CD14-positive monocyte (primary cell): ENCODE data around the gene ZSCAN12. TPM values are rescaled to one million over a fixed set of nuclear protein-coding genes. Genes with fewer than 3 reads are reported as not detected.

ENCODE experiments used
- DNase-seq, 3 donors: peaks; one replicate each; pipeline ENCODE4 v3.0.0-alpha.2; 2011 to 2022
- H2AFZ ChIP-seq: 2 replicates; pipeline ENCODE4 v1.6.0; 2012; ENCODE audit warnings: mild to moderate bottlenecking, low read depth, low read length, inconsistent platforms; ENCODE audit not compliant: insufficient read depth, poor library complexity, severe bottlenecking
- H3K27ac ChIP-seq, 2 donors: 1 replicate in 1 of 2; 2 replicates in 1 of 2; pipeline ENCODE4 v1.5.1; 2012 to 2013; ENCODE audit warnings: low read length in 2 of 2, control low read depth in 1 of 2, inconsistent platforms in 1 of 2, low read depth in 1 of 2, mild to moderate bottlenecking in 1 of 2
- H3K27me3 ChIP-seq, 2 donors: one replicate each; pipeline versions ENCODE4 v1.6.0 to v1.6.1; 2011 to 2013; ENCODE audit warnings: low read length in 2 of 2; ENCODE audit not compliant: control insufficient read depth in 2 of 2, insufficient read depth in 2 of 2
- H3K36me3 ChIP-seq, 2 donors: replicated peaks in 1 of 2; 1 replicate in 1 of 2; 2 replicates in 1 of 2; pipeline versions ENCODE4 v1.5.1 to v1.6.1; 2012 to 2013; ENCODE audit warnings: low read length in 2 of 2, control low read depth in 1 of 2, inconsistent platforms in 1 of 2, mild to moderate bottlenecking in 1 of 2; ENCODE audit not compliant: insufficient read depth in 2 of 2, control insufficient read depth in 1 of 2
- H3K4me1 ChIP-seq, 2 donors: 1 replicate in 1 of 2; 2 replicates in 1 of 2; pipeline versions ENCODE4 v1.5.1 to v1.6.1; 2012 to 2013; ENCODE audit warnings: low read length in 2 of 2, control low read depth in 1 of 2, inconsistent platforms in 1 of 2, mild to moderate bottlenecking in 1 of 2, moderate library complexity in 1 of 2; ENCODE audit not compliant: insufficient read depth in 2 of 2, control insufficient read depth in 1 of 2
- H3K4me2 ChIP-seq: replicated peaks from 2 replicates; pipeline ENCODE3; 2012; ENCODE audit warnings: low read length, moderate library complexity, mild to moderate bottlenecking; ENCODE audit not compliant: poor library complexity, severe bottlenecking; ENCODE audit errors: extremely low read depth
- H3K4me3 ChIP-seq, 3 experiments: fragments of 200-600 bp in 1 of 3; sonication (generic) in 1 of 3; replicated peaks in 1 of 3; 1 replicate in 2 of 3; 2 replicates in 1 of 3; pipeline ENCODE4 v1.5.1; 2011 to 2013; ENCODE audit warnings: low read length in 3 of 3, mild to moderate bottlenecking in 3 of 3, control low read depth in 2 of 3, low read depth in 2 of 3, inconsistent platforms in 1 of 3, moderate library complexity in 1 of 3
- H3K79me2 ChIP-seq: 2 replicates; pipeline ENCODE4 v1.6.0; 2012; ENCODE audit warnings: mild to moderate bottlenecking, control low read depth, inconsistent platforms, low read length, moderate library complexity; ENCODE audit not compliant: insufficient read depth
- H3K9ac ChIP-seq: 2 replicates; pipeline ENCODE4 v1.6.0; 2017; ENCODE audit warnings: low read length, mild to moderate bottlenecking; ENCODE audit not compliant: insufficient read depth, poor library complexity, severe bottlenecking
- H3K9me3 ChIP-seq, 2 donors: replicated peaks in 1 of 2; 1 replicate in 1 of 2; 2 replicates in 1 of 2; pipeline versions ENCODE4 v1.5.1 to v1.6.1; 2012 to 2013; ENCODE audit warnings: low read length in 2 of 2, control low read depth in 1 of 2; ENCODE audit not compliant: control insufficient read depth in 1 of 2, insufficient read depth in 1 of 2
- H4K20me1 ChIP-seq: 2 replicates; pipeline ENCODE4 v1.6.0; 2012; ENCODE audit warnings: mild to moderate bottlenecking, low read length, control low read depth, moderate library complexity; ENCODE audit not compliant: insufficient read depth
- H3K27ac Mint-ChIP-seq, 7 donors: one replicate each; pipeline ENCODE4 v1.8.0; 2020; ENCODE audit warnings: mild to moderate bottlenecking in 7 of 7, mixed read lengths in 7 of 7, moderate library complexity in 6 of 7, inconsistent platforms in 2 of 7
- H3K27me3 Mint-ChIP-seq, 3 donors: one replicate each; pipeline ENCODE4 v1.8.0; 2021 to 2022; ENCODE audit warnings: low read depth in 3 of 3, mild to moderate bottlenecking in 3 of 3, mixed read lengths in 3 of 3, moderate library complexity in 3 of 3, inconsistent platforms in 1 of 3
- H3K36me3 Mint-ChIP-seq, 2 donors: one replicate each; pipeline ENCODE4 v1.8.0; 2020; ENCODE audit warnings: mixed read lengths in 2 of 2, inconsistent platforms in 1 of 2, mild to moderate bottlenecking in 1 of 2
- H3K4me1 Mint-ChIP-seq: one replicate; pipeline ENCODE4 v1.8.0; 2020; ENCODE audit warnings: mild to moderate bottlenecking, mixed read lengths
- H3K4me3 Mint-ChIP-seq, 2 donors: one replicate each; pipeline ENCODE4 v1.8.0; 2020; ENCODE audit warnings: mild to moderate bottlenecking in 2 of 2, mixed read lengths in 2 of 2, moderate library complexity in 1 of 2
- H3K9me3 Mint-ChIP-seq, 7 donors: one replicate each; pipeline ENCODE4 v1.8.0; 2020 to 2022; ENCODE audit warnings: mixed read lengths in 7 of 7, mild to moderate bottlenecking in 6 of 7, moderate library complexity in 6 of 7, inconsistent platforms in 2 of 7
- WGBS: methylation state at CpG from one replicate; pipeline ENCODE4 v1.1.5; 2013; ENCODE audit warnings: missing lambda C conversion rate; ENCODE audit not compliant: insufficient coverage; 5-methylcytosine and 5-hydroxymethylcytosine counted together
- intact Hi-C, 2 donors: fragments of 100-400 bp; cut with micrococcal nuclease; formaldehyde crosslinking; loops; one replicate each; pipeline versions ENCODE4 v1.15.0 to v1.15.1; 2023
- polyA plus RNA-seq, 3 donors: library from polyadenylated mRNA; depleted of rRNA in 1 of 3; unstranded in 2 of 3; stranded (reverse) in 1 of 3; fragments of 300-500 nt in 2 of 3; fragments of >200 nt in 1 of 3; fragmentation: Illumina TruSeq in 2 of 3; gene quantifications; 1 replicate in 2 of 3; 2 replicates in 1 of 3; pipeline ENCODE4 v1.2.3, GENCODE V29; 2012 to 2021
- TF ChIP-seq, protein P1 (sequence below): fragments of 200-600 bp; IDR thresholded peaks from one replicate; pipeline ENCODE4 v1.8.0; 2022; ENCODE audit warnings: antibody characterized with exemption, mild to moderate bottlenecking

The ZSCAN12 gene
- polyA plus RNA-seq, 3 donors = 0.50 to 0.79 (median 0.73) TPM

DNA sequence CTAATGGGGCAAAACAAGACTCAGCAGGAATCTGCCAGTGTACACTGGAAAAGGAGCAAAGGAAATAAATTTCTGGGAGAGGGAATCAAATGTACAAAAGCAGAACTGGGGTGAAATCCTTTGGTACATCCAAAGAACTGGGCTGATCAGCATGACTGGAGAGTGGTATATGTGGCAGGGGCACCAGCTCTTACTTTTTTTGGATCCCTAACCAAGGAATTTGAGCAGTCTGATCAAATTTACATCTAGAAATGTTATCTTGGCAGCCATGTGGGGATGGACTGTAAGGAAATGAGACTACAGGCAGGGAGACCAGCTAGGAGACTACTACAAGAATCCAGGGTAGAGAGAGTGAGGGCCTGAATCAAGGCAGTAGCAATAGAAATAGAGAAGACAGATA is 62.4 kb downstream of the ZSCAN12 start:
- intact Hi-C loops = loop anchor here (5.0 to 10.0 kb wide), 5 partner anchors 72 to 1202 kb away; partner anchors contain the start of genes NKAPL (in 1 of the 2), ZNF165 (in 1 of the 2) and ZSCAN26 (in 1 of the 2)
- peaks cover 5% of the 10 kb centered on the region for H3K4me1 Mint-ChIP-seq
- no peak overlapping the region for H3K27ac Mint-ChIP-seq
- peak overlapping the region in 1 of 3 experiments; percentile 94 for H3K4me3 ChIP-seq
- peaks cover 5 to 19% (median 13%) of the 10 kb centered on the region in 7 donors for H3K9me3 Mint-ChIP-seq
- no peaks in the 10 kb centered on the region for H3K27me3 ChIP-seq
- DNase-seq = no peak
- H3K9me3 ChIP-seq = peaks cover 0 to 8% of the 10 kb centered on the region in 2 donors
- TF ChIP-seq, protein P1, sequence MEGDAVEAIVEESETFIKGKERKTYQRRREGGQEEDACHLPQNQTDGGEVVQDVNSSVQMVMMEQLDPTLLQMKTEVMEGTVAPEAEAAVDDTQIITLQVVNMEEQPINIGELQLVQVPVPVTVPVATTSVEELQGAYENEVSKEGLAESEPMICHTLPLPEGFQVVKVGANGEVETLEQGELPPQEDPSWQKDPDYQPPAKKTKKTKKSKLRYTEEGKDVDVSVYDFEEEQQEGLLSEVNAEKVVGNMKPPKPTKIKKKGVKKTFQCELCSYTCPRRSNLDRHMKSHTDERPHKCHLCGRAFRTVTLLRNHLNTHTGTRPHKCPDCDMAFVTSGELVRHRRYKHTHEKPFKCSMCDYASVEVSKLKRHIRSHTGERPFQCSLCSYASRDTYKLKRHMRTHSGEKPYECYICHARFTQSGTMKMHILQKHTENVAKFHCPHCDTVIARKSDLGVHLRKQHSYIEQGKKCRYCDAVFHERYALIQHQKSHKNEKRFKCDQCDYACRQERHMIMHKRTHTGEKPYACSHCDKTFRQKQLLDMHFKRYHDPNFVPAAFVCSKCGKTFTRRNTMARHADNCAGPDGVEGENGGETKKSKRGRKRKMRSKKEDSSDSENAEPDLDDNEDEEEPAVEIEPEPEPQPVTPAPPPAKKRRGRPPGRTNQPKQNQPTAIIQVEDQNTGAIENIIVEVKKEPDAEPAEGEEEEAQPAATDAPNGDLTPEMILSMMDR = no peak
- H3K27me3 Mint-ChIP-seq = no peaks in the 10 kb centered on the region
- H2AFZ ChIP-seq = peak overlapping the region; percentile 89
- H3K36me3 Mint-ChIP-seq = no peaks in the 10 kb centered on the region
- H3K4me3 Mint-ChIP-seq = no peak overlapping the region
- H3K4me1 ChIP-seq = peaks cover 15 to 16% of the 10 kb centered on the region in 2 donors
- H3K27ac ChIP-seq = no peak overlapping the region
- no peak overlapping the region for H3K9ac ChIP-seq
- no peaks in the 10 kb centered on the region for H3K79me2 ChIP-seq
- no peaks in the 10 kb centered on the region for H4K20me1 ChIP-seq
- no peak overlapping the region for H3K4me2 ChIP-seq
- H3K36me3 ChIP-seq = no peaks in the 10 kb centered on the region

DNA sequence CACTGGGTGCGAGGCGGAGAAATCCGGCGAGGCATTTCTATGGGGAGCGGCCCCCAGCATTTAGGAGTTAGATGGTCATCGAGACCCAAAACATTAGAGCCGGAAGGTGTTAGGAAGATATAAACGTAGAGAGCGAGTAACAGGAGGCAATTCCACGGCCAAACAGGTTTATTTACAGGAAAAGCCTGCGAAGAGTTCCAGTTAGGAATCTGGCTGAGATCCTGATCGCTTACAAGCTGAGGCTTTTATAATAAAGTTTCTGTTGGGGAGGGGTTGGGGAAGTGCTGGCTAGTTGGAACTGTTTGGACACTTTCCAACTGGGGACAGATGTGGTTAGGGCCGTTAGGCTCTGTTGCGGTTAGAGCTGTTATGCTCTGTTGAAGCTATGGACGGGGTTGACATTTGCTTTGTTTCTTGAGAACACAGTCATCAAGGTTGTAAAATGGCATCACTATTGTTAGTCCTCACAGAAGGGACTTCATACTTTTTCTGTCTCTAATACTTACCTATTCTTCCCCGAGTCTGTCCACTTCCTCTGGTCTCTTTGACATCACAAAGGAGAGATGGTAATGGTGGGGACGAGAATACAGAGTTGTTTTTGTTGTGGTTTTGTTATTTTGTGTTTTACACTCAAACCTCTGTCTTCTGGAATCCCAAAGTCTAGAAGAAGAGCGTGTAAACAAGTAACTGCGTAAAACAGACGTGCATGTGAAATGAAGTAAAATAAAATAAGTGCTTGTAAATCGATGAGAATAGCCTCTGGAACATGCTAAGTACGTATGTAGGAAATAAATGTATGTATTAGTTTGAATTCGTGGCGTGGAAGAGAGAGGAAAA is 63.0 kb downstream of the ZSCAN12 start:
- Mint-ChIP-seq H3K36me3 (no peaks in the 10 kb centered on the region), H3K4me1 (peaks cover 5% of the 10 kb centered on the region), H3K27ac (no peak overlapping the region), H3K4me3 (no peak overlapping the region), H3K27me3 (no peaks in the 10 kb centered on the region), H3K9me3 (peaks cover 5 to 15% (median 11%) of the 10 kb centered on the region in 7 donors)
- H2AFZ ChIP-seq = peak overlapping the region; percentile 89
- H3K9ac ChIP-seq = peak overlapping the region; percentile 76
- H3K79me2 ChIP-seq = no peaks in the 10 kb centered on the region
- H3K4me3 ChIP-seq = peak overlapping the region; percentile 86 to 94 (median 89)
- no peaks in the 10 kb centered on the region for H3K36me3 ChIP-seq
- intact Hi-C loops = loop anchor here (5.0 to 10.0 kb wide), 5 partner anchors 72 to 1202 kb away; partner anchors contain the start of genes NKAPL (in 1 of the 2), ZNF165 (in 1 of the 2) and ZSCAN26 (in 1 of the 2)
- DNase-seq = peak; percentile 17 to 56 (median 54)
- WGBS = 12% methylated on average over 20 of the region's 24 CpGs
- H3K27ac ChIP-seq = peak overlapping the region; percentile 88 to 90
- no peaks in the 10 kb centered on the region for H4K20me1 ChIP-seq
- TF ChIP-seq, protein P1 = no peak
- peaks cover 15 to 16% of the 10 kb centered on the region in 2 donors for H3K4me1 ChIP-seq
- peaks cover 0 to 8% of the 10 kb centered on the region in 2 donors for H3K9me3 ChIP-seq
- H3K4me2 ChIP-seq = peak overlapping the region; percentile 79
- no peaks in the 10 kb centered on the region for H3K27me3 ChIP-seq
